Thoracic aorta (tissue), 2 donors: ENCODE data around the gene MGAT5. TPM values are rescaled to one million over a fixed set of nuclear protein-coding genes. Genes with fewer than 3 reads are reported as not detected.

ENCODE experiments used
- ATAC-seq: fragments of 150-250 bp; one replicate; pipeline ENCODE4 v1.8.0; 2017; ENCODE audit warnings: low read depth; ENCODE audit not compliant: insufficient number of reproducible peaks, low FRiP score
- DNase-seq: peaks from one replicate; pipeline ENCODE4 v3.0.0-alpha.2; 2020; ENCODE audit warnings: low spot score
- H3K27ac ChIP-seq, 2 donors: fragments of 200-600 bp; sonication (generic); 1 replicate in 1 of 2; 2 replicates in 1 of 2; pipeline ENCODE4 v1.5.1; 2016; ENCODE audit warnings: mild to moderate bottlenecking in 2 of 2, moderate library complexity in 2 of 2
- H3K27me3 ChIP-seq: fragments of 200-600 bp; sonication (generic); replicated peaks from 2 replicates; pipeline ENCODE4 v1.6.0; 2016; ENCODE audit warnings: mild to moderate bottlenecking; ENCODE audit not compliant: insufficient read depth
- H3K36me3 ChIP-seq: fragments of 200-600 bp; sonication (generic); one replicate; pipeline ENCODE4 v1.5.1; 2016
- H3K4me1 ChIP-seq, 2 donors: fragments of 200-600 bp; sonication (generic); 1 replicate in 1 of 2; 2 replicates in 1 of 2; pipeline versions ENCODE4 v1.5.1 to v1.6.0; 2016; ENCODE audit warnings: low read depth in 2 of 2, mild to moderate bottlenecking in 1 of 2; ENCODE audit not compliant: control insufficient read depth in 1 of 2
- H3K4me3 ChIP-seq: fragments of 200-600 bp; sonication (generic); 2 replicates; pipeline ENCODE4 v1.5.1; 2016; ENCODE audit warnings: mild to moderate bottlenecking
- H3K9me3 ChIP-seq: fragments of 200-600 bp; sonication (generic); 2 replicates; pipeline ENCODE4 v1.5.1; 2016
- total RNA-seq, 2 donors: library from RNA; depleted of rRNA; stranded (reverse); fragments of >200 nt; gene quantifications; one replicate each; pipeline versions ENCODE4 v1.1.0 to v1.2.3, GENCODE V29; 2016
- TF ChIP-seq, protein P1 (sequence below): fragments of 200-600 bp; sonication (generic); IDR thresholded peaks from one replicate; pipeline ENCODE4 v1.5.1; 2019; ENCODE audit warnings: antibody characterized with exemption

The MGAT5 gene
- total RNA-seq, 2 donors from 2014 or later: 43.9 to 95.3 TPM

DNA sequence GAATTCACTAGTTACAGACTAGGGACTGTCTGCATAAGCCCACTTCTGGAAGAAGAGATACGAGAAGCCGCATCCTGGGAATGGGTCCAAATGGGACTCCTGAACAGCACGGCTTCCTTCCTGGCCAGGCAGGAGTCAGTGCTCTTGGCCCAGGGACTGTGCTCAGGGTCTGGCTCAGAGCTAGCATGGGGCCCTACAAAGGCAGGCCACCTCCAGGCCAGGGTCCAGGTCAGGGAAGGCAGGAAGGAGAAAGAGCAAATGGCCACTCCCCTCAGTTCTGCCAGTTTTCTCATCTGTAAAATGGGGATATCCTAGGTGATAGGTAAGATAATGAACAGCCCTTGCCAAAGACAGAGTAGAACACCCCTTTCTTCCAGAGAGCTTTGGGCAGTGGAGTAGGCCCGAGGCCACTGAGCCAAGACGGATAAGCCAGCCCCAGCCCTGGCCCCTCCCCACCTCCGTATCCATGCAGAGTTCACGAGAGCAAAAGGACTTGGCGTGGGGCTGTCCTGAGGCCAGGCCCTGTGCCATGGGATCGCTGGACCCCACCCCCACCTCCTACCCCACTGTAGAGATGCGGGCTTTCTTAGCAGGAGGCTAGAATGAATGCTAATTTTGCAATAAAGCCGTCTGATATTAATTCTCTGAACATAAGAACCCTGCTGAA lies 190.1 kb downstream of the MGAT5 start:
- H3K4me1 ChIP-seq: no peaks in the 10 kb centered on the region
- no peaks in the 10 kb centered on the region for H3K27me3 ChIP-seq
- no peak overlapping the region for H3K27ac ChIP-seq
- no peaks in the 10 kb centered on the region for H3K9me3 ChIP-seq
- DNase-seq: no peak
- H3K4me3 ChIP-seq: no peak overlapping the region
- no peak for ATAC-seq
- peaks cover 15% of the 10 kb centered on the region for H3K36me3 ChIP-seq
- TF ChIP-seq, protein P1, sequence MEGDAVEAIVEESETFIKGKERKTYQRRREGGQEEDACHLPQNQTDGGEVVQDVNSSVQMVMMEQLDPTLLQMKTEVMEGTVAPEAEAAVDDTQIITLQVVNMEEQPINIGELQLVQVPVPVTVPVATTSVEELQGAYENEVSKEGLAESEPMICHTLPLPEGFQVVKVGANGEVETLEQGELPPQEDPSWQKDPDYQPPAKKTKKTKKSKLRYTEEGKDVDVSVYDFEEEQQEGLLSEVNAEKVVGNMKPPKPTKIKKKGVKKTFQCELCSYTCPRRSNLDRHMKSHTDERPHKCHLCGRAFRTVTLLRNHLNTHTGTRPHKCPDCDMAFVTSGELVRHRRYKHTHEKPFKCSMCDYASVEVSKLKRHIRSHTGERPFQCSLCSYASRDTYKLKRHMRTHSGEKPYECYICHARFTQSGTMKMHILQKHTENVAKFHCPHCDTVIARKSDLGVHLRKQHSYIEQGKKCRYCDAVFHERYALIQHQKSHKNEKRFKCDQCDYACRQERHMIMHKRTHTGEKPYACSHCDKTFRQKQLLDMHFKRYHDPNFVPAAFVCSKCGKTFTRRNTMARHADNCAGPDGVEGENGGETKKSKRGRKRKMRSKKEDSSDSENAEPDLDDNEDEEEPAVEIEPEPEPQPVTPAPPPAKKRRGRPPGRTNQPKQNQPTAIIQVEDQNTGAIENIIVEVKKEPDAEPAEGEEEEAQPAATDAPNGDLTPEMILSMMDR: no peak

DNA sequence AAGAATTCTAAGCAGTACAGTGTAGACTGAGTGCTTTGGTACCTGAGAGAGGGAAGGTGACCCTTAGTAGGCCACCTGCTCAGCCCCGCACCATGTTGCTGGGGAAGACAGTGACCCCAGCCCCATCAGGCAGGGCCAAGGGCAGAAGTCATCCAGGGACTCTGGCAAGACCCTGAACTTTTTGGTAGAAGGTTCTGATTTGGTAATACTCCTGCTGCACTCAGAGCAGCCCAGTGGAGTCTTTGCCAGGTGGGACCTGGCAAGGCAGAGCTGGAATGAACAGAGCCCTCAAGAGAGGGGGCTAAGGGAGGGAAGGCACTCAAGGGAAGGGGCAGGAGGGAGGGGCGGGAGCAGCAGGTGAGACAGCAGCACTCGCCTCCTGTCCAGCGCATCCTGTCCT lies 191.2 kb downstream of the MGAT5 start:
- Histone ChIP-seq H3K36me3 (peaks cover 15% of the 10 kb centered on the region), H3K27me3 (no peaks in the 10 kb centered on the region)

DNA sequence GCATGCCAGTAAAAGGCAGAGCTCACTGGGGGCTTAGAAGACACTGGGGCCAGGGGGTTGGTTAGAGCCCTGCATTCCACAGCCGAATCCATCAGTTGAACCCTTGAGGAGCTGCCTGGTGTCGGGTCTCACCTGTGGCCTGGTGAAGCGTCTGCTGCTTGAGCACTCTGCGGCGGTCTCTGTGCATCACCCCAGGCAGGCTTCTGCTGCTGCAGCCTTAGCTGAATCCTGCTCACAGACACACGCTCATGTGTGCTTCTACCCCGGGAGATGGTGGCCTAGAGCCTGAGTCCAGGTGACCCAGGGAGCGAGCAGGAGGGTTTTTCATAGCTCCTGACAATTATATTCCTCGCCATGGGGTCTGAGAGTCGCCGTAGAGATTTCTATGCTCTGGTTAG lies 192.1 kb downstream of the MGAT5 start:
- no peak for ATAC-seq
- H3K36me3 ChIP-seq: peaks cover 15% of the 10 kb centered on the region
- no peaks in the 10 kb centered on the region for H3K9me3 ChIP-seq
- H3K4me1 ChIP-seq: no peaks in the 10 kb centered on the region
- TF ChIP-seq, protein P1: no peak
- no peak for DNase-seq
- H3K27me3 ChIP-seq: no peaks in the 10 kb centered on the region
- no peak overlapping the region for H3K27ac ChIP-seq
- H3K4me3 ChIP-seq: no peak overlapping the region

More for the DNA sequence above, 191.2 kb downstream of the MGAT5 start:
- H3K4me1 ChIP-seq: no peaks in the 10 kb centered on the region
- H3K9me3 ChIP-seq: no peaks in the 10 kb centered on the region
- H3K4me3 ChIP-seq: no peak overlapping the region
- ATAC-seq: no peak
- TF ChIP-seq, protein P1: no peak
- DNase-seq: no peak
- H3K27ac ChIP-seq: no peak overlapping the region

DNA sequence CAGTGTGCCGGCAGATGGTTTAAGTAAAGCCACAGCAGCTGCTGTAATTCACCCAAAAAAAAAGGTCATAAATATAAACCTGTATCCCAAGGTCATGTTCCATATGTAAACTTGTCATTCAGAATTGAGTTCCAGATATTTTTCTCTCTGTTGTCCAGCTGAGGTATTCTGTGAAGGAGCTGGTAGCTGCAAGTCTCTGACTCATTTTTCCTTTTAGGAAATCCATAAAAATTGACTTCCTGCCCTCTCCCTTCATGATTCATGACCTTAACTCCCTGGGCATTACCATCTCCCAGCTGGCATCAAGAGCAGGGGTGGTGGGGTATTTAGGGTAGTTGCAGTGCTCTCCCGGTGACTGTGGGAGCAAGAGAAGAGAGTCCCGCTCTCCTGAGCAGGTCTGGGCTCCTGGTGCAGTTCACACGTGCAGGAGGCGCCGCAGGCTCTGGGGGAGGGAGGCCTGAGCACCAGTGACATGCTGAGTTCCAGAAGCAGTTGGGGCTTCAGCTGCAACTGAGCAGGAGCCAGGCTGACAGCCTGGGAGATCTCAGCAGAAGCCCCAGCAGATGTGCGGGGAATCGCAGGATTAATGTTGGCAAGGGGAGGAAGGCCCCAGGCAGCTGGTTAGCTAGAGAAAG lies 192.6 kb downstream of the MGAT5 start:
- Histone ChIP-seq H3K27ac (no peak overlapping the region), H3K36me3 (peaks cover 15% of the 10 kb centered on the region), H3K9me3 (no peaks in the 10 kb centered on the region), H3K4me1 (no peaks in the 10 kb centered on the region), H3K4me3 (no peak overlapping the region), H3K27me3 (no peaks in the 10 kb centered on the region)
- TF ChIP-seq, protein P1: no peak
- DNase-seq: no peak
- ATAC-seq: no peak

DNA sequence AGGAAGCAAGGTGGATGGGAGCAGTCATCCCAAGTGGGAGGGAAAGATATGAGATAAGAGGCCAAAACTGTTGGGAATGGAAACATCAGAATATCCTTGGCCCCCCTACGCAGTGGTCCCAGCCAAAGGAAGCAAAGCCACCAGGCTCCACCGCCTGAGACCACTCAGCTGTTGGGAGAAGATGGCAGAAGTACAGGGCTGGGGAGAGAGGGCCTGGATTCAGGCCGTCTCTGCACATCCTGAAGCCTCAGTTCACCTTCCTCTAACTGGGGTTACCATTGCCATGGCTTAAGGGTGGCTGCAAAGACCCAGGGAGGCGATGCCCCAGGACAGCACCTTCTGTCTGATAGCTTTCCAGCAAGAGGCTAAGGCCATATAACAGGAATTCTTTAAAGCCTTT lies 193.8 kb downstream of the MGAT5 start:
- H3K27me3 ChIP-seq: no peaks in the 10 kb centered on the region
- TF ChIP-seq, protein P1: no peak
- no peaks in the 10 kb centered on the region for H3K4me1 ChIP-seq
- DNase-seq (no peak), ATAC-seq (no peak)
- H3K9me3 ChIP-seq: no peaks in the 10 kb centered on the region
- H3K4me3 ChIP-seq: no peak overlapping the region
- peaks cover 15% of the 10 kb centered on the region for H3K36me3 ChIP-seq
- H3K27ac ChIP-seq: no peak overlapping the region
